Stimulated activated CD4-positive, alpha-beta T cell treated with anti-CD3 and anti-CD28 coated beads, Interleukin-1b, Interleukin-23, amount 100 ng/mL, for 24 hours (primary cell): ENCODE data around the gene HMGCS2.
"Not testable (repeated sequence)": the region's sequence is repeated elsewhere in the genome, so short reads cannot be mapped to it uniquely, and the experiment has no call there.

ENCODE experiments used
- DNase-seq, 4 experiments: peaks; one replicate each; pipeline ENCODE4 v3.0.0-alpha.2; 2020; ENCODE audit warnings: low read depth in 4 of 4, low spot score in 1 of 4

Gene HMGCS2

GRCh38 chr1:119790451-119791198, 21.9 kb upstream of the HMGCS2 start:
- no peak for DNase-seq

DNA sequence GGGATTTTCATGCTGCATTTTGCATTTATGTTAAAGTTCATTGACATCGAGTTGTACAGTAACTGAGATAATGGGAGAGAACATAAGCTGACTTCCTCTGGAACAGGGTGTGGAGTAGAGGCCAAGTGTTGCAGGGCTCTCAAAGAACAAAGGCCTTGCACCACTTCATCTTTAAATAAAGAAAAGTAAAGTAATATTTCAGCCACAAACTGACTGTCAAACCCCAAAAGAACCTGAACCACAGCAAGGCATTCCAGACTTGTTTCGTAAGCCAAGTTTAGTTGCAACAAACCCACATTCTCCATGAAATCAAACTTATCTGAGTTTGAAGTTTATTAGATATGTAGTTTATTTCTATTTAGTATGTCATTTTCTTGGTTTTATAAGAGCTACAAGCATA, 19.1 kb upstream of the HMGCS2 start:
- DNase-seq, result no peak

- DNase-seq, result not testable (repeated sequence)
Observed at GRCh38 chr1:119786473-119787050, 17.9 kb upstream of the HMGCS2 start.

GRCh38 chr1:119786046-119786445, 17.3 kb upstream of the HMGCS2 start:
- DNase-seq, result not testable (repeated sequence)

DNA sequence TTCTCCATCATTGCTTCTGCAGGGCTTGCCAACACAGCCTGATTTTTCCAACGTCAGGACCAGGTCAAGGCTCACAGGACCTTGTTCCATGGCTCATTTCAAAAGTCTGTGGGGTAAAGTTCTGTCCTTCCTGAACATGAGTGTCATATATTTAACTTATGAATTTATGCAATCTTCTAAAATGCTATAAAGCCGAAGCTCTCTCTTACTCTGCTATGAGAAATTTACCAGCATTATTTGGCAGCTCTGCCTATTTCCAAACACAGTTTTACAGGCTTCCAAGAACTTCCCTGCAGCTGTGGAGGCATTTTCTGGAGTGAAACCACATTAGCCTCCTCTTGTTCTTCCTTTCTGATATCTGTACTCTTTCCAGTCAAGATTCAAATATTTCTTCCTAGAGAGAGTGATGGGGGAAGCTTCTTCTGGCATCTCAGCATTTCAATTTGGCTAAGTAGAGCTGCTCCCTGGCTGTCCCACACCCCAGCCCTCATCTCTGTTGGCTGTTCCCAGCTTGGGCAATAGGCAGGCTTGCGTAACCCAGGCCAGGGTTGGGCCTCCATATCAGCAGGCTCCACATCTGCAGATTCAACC, 15.6 kb upstream of the HMGCS2 start:
- DNase-seq, result no peak

DNA sequence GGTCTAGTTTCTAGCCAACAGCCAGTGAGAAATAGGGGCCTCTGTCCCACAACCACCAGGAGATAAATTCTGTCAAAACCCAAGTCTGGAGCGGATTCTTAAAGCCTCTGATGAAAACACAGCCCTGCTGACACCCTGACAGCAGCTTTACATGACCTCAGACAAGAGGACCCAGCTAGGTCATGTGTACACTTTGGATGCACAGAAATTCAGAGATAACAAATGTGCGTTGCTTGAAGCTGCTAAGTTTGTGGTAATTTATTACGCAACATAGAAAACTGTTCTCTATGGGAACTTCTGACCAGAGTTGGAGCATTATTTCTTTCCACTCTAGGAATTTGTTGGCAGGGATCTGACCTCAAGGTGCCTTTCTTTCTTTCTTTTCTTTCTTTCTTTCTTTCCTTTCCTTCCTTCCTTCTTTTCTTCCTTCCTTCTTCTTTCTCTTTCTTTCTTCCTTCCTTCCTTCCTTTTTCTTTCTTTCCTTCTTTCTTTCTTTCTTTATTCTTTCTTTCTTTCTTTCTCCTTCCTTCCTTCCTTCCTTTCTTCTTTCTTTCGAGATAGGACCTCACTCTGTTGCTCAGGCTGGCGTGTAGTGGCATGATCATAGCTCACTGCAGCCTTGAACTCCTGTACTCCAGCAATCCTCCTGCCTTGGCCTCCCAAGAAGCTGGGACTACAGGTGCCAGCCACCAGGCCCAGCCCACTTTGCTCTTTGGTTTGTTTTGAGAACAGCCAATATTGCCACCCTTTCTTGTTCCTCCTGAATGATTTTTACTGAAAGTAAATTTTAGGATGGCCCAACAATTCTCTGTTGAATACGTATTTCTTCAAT, 14.9 kb upstream of the HMGCS2 start:
- DNase-seq, result no peak

DNA sequence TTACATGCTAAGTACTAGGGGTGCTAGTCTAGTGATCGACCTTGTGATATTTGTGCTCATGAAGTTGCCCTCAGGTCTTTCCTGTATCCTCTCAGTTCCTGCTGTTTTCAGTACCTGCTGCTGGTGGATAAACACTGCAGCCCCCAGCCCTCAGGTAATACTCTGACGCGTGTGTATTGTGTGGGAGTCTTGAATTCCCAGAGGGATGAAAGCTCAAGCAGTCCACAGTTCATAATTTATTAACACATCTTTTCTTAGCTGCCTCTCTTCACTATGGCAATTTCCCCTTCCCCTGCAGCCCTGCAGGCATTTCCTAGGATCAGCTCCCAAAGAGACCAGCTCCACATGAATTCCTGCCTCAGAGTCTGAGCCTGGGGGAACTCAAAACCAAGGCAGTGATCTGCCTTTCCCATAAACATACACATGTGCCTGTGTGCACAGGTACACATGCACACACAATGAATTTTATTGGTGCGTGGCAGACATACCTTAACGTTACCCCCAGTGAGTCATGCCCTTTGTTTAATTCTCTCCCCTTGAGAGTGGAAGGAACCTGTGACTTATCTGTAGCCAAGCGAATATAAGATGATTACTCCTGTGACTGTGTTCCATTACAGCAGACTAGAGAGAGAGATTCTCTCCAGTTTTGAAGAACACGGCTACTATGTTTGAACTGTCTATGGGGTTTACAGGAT, 14.1 kb upstream of the HMGCS2 start:
- DNase-seq, result no peak

GRCh38 chr1:119781434-119782210, 12.9 kb upstream of the HMGCS2 start:
- no peak for DNase-seq

- DNase-seq, result no peak
Observed at GRCh38 chr1:119779869-119780356, 11.2 kb upstream of the HMGCS2 start.

- DNase-seq, result no peak
Observed at GRCh38 chr1:119778886-119779560, 10.3 kb upstream of the HMGCS2 start.

DNA sequence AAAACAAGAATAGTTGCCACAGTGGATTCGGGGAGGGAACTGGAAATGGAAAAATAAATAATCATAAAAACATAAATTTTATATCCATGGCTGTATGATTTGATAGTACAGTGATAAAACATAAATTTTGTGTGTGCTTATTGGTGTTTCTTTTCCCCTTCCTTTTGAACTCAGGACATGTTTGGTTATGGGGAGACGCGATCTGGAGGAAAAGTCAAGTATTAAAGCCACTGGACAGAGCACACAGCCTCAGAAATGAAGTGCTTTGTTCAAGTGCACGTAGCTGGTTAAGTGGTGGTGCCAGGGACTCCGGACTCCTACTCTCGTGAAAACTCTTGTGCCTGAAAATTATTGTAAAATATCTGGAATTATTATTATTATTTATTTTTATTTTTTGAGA, 9.7 kb upstream of the HMGCS2 start:
- no peak for DNase-seq

DNA sequence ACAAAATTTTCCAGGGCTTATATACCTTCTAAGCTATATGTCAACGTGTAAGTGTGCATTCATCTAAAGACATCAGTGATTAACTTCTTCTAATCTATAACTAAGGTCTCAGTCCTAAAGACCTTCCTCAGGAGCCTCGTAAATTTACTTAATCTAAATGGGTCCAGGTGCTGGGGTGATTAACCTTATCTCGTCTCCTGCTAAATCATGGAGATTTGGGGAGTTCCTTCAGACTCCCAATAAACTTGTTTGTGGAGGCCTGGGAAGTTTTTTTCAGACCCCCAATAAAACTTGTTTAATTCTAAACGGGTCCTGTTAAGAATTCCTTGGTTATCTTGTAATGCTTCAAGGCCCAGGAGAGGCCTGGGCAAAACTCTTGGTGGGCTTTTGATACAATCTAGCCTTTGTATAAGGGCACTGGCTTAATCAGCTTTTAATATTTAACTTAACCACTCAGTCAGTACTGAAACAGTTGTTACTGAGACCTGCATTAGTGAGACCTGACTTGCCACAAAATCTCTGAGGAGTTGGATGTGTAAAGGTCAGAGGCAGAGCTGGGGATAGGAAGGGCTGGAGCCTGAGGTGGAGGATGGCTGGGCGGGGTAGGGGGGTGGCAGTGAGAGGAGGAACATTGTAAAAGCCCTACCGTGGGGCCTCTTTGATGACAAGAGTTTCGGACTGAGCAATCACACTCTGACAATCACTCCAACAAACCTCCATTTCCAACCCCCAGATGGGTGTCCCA, 6.2 kb upstream of the HMGCS2 start:
- DNase-seq, result no peak

- no peak for DNase-seq
Observed at GRCh38 chr1:119773711-119774241, 5.1 kb upstream of the HMGCS2 start.

DNA sequence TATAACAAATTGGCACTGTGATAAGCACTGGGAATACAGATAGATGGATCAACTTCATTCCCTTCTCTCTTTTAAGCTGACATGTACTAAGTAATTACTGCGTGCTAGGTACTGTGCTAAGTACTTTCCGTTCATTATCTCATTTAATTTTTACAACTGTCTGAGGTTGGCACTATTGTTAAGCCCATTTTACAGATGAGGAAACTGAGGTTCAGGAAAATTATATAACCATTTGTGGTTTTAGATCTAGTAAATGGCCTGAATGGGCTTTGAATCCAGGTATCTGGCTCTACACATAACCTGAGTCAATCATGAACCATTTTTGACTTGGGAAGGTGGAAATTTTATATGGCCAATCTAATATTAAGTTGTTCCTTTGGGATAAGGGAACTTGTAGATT, 3.6 kb upstream of the HMGCS2 start:
- no peak for DNase-seq

DNA sequence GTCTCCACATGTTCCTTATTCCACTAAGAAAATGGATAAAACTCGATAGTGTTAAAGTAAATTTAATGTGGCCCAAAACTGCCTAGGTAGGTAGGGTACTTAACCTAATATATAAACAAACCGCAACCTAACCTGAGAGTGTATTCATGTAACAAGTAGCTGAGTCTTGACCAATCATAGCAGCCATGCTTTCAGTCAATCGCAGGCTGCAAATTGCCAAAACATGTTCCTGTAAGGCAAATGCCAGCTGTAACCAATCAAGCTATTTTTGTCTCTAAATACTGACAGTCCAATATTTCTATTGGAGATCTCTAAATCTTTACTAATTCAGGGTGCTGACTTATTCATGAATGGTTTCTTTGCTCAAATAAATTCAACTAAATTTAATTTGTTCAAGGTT, 3.1 kb upstream of the HMGCS2 start:
- no peak for DNase-seq

GRCh38 chr1:119771016-119771415, 2.3 kb upstream of the HMGCS2 start:
- DNase-seq, result no peak

GRCh38 chr1:119767486-119767885, 1.2 kb downstream of the HMGCS2 start:
- DNase-seq, result no peak

DNA sequence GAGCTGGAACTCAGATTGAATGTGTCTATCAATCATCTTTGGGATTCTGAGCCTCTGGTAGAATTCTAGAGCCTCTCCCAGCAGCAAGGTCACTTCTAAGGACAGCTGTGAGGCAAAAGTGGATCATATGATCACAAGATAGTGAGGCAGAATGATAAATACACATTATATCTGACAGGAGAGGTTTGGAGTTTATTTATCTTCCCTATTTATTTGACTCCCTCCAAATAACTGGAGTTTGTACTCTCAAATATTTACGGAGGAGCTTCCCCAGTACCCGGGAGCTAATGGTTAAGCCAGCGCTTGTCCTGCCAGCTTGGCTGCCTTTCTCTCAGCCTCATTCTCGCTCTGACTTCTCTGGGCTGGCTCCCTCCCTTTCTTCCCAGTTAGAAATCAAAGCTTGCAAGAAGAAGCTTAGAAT, 2.3 kb downstream of the HMGCS2 start:
- DNase-seq, result no peak

GRCh38 chr1:119764220-119764619, 4.5 kb downstream of the HMGCS2 start:
- DNase-seq, result no peak
